HEK293 (cell line): ENCODE results near the gene PTPRF.

Experiments used
- CTCF ChIA-PET: fragments of 350-600 bp; formaldehyde crosslinking; extraction: SDS; loops from one replicate; lab custom pipeline; 2021; ENCODE audit warnings: antibody characterized with exemption; lab: Yijun Ruan, JAX
- POLR2A ChIA-PET: fragments of 300-600 bp; formaldehyde crosslinking; extraction: SDS; loops from one replicate; lab custom pipeline; 2020; ENCODE audit warnings: antibody characterized with exemption, inconsistent platforms; lab: Yijun Ruan, JAX
- H3K27ac ChIP-seq: fragments of 200-500 bp; sonication (Bioruptor generic); 2 replicates; pipeline ENCODE4 v1.5.1; 2014; ENCODE audit warnings: low read depth, low read length, control low read depth, inconsistent platforms; ENCODE audit errors: extremely low read depth
- H3K36me3 ChIP-seq, 2 experiments: fragments of 200-500 bp in 1 of 2; sonication (Bioruptor generic) in 1 of 2; 1 replicate in 1 of 2; 2 replicates in 1 of 2; pipeline ENCODE4 v1.5.1; 2014 to 2017; ENCODE audit warnings: inconsistent platforms in 2 of 2, low read length in 2 of 2; ENCODE audit not compliant: control insufficient read depth in 2 of 2, insufficient read depth in 1 of 2
- H3K4me1 ChIP-seq: fragments of 200-500 bp; sonication (Bioruptor generic); 2 replicates; pipeline ENCODE4 v1.5.1; 2014; ENCODE audit warnings: mild to moderate bottlenecking, low read length, inconsistent platforms; ENCODE audit not compliant: control insufficient read depth, insufficient read depth
- H3K4me3 ChIP-seq: 2 replicates; pipeline ENCODE4 v1.5.1; 2011; ENCODE audit warnings: low read depth, mild to moderate bottlenecking, control low read depth, low read length, moderate library complexity
- H3K9me3 ChIP-seq: fragments of 200-500 bp; sonication (Bioruptor generic); 2 replicates; pipeline ENCODE4 v1.5.1; 2014; ENCODE audit warnings: low read depth, low read length, inconsistent platforms; ENCODE audit not compliant: control insufficient read depth, insufficient read depth
- BCL11A ChIP-seq: fragments of 450-650 bp; formaldehyde crosslinking; IDR thresholded peaks from 2 replicates; pipeline ENCODE4 v1.5.1; 2016; ENCODE audit warnings: low read depth, missing biosample characterization, missing genetic modification characterization
- MZF1 ChIP-seq: fragments of 450-650 bp; formaldehyde crosslinking; IDR thresholded peaks from 2 replicates; pipeline ENCODE4 v1.5.1; 2017; ENCODE audit warnings: missing biosample characterization, missing genetic modification characterization, borderline replicate concordance
- PRDM1 ChIP-seq: fragments of 450-650 bp; formaldehyde crosslinking; IDR thresholded peaks from 2 replicates; pipeline ENCODE4; 2016; ENCODE audit warnings: missing biosample characterization, missing genetic modification characterization
- WT1 ChIP-seq: fragments of 450-650 bp; formaldehyde crosslinking; IDR thresholded peaks from 2 replicates; pipeline ENCODE4 v1.5.1; 2016; ENCODE audit warnings: missing biosample characterization, missing genetic modification characterization
- ZNF132 ChIP-seq: fragments of 450-650 bp; formaldehyde crosslinking; IDR thresholded peaks from 2 replicates; pipeline ENCODE4 v1.5.1; 2017; ENCODE audit warnings: missing biosample characterization, missing genetic modification characterization, borderline replicate concordance
- ZNF311 ChIP-seq: fragments of 450-650 bp; formaldehyde crosslinking; IDR thresholded peaks from 2 replicates; pipeline ENCODE4 v1.5.1; 2017; ENCODE audit warnings: missing biosample characterization, missing genetic modification characterization, borderline replicate concordance
- ZNF354C ChIP-seq: fragments of 450-650 bp; formaldehyde crosslinking; IDR thresholded peaks from 2 replicates; pipeline ENCODE4 v1.5.1; 2016; ENCODE audit warnings: missing biosample characterization, missing genetic modification characterization, low read depth, borderline replicate concordance
- ZNF391 ChIP-seq: fragments of 450-650 bp; formaldehyde crosslinking; IDR thresholded peaks from 2 replicates; pipeline ENCODE4 v1.5.1; 2016; ENCODE audit warnings: low read depth, missing biosample characterization, missing genetic modification characterization, borderline replicate concordance
- ZNF416 ChIP-seq: fragments of 450-650 bp; formaldehyde crosslinking; IDR thresholded peaks from 2 replicates; pipeline ENCODE4 v1.5.1; 2016; ENCODE audit warnings: missing biosample characterization, missing genetic modification characterization
- ZNF530 ChIP-seq: fragments of 450-650 bp; formaldehyde crosslinking; IDR thresholded peaks from 2 replicates; pipeline ENCODE4 v1.5.1; 2016; ENCODE audit warnings: low read depth, missing biosample characterization, missing genetic modification characterization
- ZNF768 ChIP-seq: fragments of 450-650 bp; formaldehyde crosslinking; IDR thresholded peaks from 2 replicates; pipeline ENCODE4 v1.5.1; 2018; ENCODE audit warnings: missing biosample characterization, mild to moderate bottlenecking, missing genetic modification characterization
- ZNF791 ChIP-seq: fragments of 450-650 bp; formaldehyde crosslinking; IDR thresholded peaks from 2 replicates; pipeline ENCODE4 v1.5.1; 2016; ENCODE audit warnings: missing biosample characterization, missing genetic modification characterization
- ZNF837 ChIP-seq: fragments of 450-650 bp; formaldehyde crosslinking; IDR thresholded peaks from 2 replicates; pipeline ENCODE4 v1.5.1; 2016; ENCODE audit warnings: missing biosample characterization, missing genetic modification characterization
- ZSCAN16 ChIP-seq: fragments of 450-650 bp; formaldehyde crosslinking; IDR thresholded peaks from 2 replicates; pipeline ENCODE4 v1.5.1; 2016; ENCODE audit warnings: missing biosample characterization, missing genetic modification characterization
- ZSCAN23 ChIP-seq: fragments of 450-650 bp; formaldehyde crosslinking; IDR thresholded peaks from 2 replicates; pipeline ENCODE4 v1.5.1; 2016; ENCODE audit warnings: missing biosample characterization, missing genetic modification characterization
- TF ChIP-seq, protein P1 (sequence below): fragments of 450-650 bp; formaldehyde crosslinking; IDR thresholded peaks from 2 replicates; pipeline ENCODE4 v1.5.1; 2016; ENCODE audit warnings: missing biosample characterization, missing genetic modification characterization
- TF ChIP-seq, protein P2 (sequence below): fragments of 450-650 bp; formaldehyde crosslinking; IDR thresholded peaks from 2 replicates; pipeline ENCODE4 v1.5.1; 2017; ENCODE audit warnings: missing biosample characterization, missing genetic modification characterization
- TF ChIP-seq, protein P3 (sequence below): fragments of 450-650 bp; formaldehyde crosslinking; IDR thresholded peaks from 2 replicates; pipeline ENCODE4 v1.5.1; 2016; ENCODE audit warnings: missing biosample characterization, missing genetic modification characterization
- TF ChIP-seq, protein P4 (sequence below): fragments of 450-650 bp; formaldehyde crosslinking; conservative IDR thresholded peaks from 2 replicates; pipeline ENCODE4 v1.5.1; 2016; ENCODE audit warnings: low read depth, missing biosample characterization, missing genetic modification characterization
- TF ChIP-seq, protein P5 (sequence below): fragments of 450-650 bp; formaldehyde crosslinking; IDR thresholded peaks from 2 replicates; pipeline ENCODE4 v1.5.1; 2016; ENCODE audit warnings: missing biosample characterization, missing genetic modification characterization

PTPRF gene

DNA sequence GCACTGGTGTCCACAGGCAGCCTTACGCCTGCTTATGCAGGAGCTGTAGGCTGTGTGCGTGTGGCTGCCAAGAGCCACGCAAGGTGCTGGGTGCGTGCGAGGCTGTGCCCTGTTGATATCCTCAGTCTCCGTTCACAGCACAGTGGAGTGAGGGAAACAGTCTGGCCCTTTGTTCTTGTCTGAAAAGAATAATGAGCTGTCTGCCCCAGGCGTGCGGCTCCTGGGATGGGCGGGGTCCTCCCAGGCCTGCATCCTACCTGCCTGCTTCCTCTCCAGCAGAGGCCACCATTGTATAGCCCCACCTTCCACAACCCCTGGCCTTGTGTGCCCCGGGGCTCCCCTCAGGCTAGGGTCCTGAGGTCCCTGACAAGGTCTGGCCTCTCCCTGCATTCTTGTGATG lies 72.3 kb downstream of the PTPRF start:
- H3K27ac ChIP-seq, result no peak overlapping the region
- peaks cover 0 to 100% of the 10 kb centered on the region in 2 experiments; a peak in 1 of 3 replicates for H3K36me3 ChIP-seq
- TF ChIP-seq ZNF132 (tag by site-specific recombination) (no peak), BCL11A (tag by site-specific recombination) (no peak), ZSCAN23 (no peak), ZNF768 (tag by site-specific recombination) (no peak), WT1 (tag by site-specific recombination) (no peak), PRDM1 (tag by site-specific recombination) (no peak), ZSCAN16 (tag by site-specific recombination) (no peak), ZNF791 (tag by site-specific recombination) (no peak), ZNF354C (tag by site-specific recombination) (no peak), ZNF530 (tag by site-specific recombination) (no peak), ZNF416 (no peak), ZNF837 (tag by site-specific recombination) (no peak), MZF1 (tag by site-specific recombination) (no peak), ZNF311 (no peak), ZNF391 (no peak)
- TF ChIP-seq, protein P1, sequence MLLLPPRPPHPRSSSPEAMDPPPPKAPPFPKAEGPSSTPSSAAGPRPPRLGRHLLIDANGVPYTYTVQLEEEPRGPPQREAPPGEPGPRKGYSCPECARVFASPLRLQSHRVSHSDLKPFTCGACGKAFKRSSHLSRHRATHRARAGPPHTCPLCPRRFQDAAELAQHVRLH, result no peak
- TF ChIP-seq, protein P2, sequence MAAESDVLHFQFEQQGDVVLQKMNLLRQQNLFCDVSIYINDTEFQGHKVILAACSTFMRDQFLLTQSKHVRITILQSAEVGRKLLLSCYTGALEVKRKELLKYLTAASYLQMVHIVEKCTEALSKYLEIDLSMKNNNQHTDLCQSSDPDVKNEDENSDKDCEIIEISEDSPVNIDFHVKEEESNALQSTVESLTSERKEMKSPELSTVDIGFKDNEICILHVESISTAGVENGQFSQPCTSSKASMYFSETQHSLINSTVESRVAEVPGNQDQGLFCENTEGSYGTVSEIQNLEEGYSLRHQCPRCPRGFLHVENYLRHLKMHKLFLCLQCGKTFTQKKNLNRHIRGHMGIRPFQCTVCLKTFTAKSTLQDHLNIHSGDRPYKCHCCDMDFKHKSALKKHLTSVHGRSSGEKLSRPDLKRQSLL (tag by site-specific recombination), result no peak
- TF ChIP-seq, protein P3, sequence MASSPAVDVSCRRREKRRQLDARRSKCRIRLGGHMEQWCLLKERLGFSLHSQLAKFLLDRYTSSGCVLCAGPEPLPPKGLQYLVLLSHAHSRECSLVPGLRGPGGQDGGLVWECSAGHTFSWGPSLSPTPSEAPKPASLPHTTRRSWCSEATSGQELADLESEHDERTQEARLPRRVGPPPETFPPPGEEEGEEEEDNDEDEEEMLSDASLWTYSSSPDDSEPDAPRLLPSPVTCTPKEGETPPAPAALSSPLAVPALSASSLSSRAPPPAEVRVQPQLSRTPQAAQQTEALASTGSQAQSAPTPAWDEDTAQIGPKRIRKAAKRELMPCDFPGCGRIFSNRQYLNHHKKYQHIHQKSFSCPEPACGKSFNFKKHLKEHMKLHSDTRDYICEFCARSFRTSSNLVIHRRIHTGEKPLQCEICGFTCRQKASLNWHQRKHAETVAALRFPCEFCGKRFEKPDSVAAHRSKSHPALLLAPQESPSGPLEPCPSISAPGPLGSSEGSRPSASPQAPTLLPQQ (tag by site-specific recombination), result no peak
- TF ChIP-seq, protein P4, sequence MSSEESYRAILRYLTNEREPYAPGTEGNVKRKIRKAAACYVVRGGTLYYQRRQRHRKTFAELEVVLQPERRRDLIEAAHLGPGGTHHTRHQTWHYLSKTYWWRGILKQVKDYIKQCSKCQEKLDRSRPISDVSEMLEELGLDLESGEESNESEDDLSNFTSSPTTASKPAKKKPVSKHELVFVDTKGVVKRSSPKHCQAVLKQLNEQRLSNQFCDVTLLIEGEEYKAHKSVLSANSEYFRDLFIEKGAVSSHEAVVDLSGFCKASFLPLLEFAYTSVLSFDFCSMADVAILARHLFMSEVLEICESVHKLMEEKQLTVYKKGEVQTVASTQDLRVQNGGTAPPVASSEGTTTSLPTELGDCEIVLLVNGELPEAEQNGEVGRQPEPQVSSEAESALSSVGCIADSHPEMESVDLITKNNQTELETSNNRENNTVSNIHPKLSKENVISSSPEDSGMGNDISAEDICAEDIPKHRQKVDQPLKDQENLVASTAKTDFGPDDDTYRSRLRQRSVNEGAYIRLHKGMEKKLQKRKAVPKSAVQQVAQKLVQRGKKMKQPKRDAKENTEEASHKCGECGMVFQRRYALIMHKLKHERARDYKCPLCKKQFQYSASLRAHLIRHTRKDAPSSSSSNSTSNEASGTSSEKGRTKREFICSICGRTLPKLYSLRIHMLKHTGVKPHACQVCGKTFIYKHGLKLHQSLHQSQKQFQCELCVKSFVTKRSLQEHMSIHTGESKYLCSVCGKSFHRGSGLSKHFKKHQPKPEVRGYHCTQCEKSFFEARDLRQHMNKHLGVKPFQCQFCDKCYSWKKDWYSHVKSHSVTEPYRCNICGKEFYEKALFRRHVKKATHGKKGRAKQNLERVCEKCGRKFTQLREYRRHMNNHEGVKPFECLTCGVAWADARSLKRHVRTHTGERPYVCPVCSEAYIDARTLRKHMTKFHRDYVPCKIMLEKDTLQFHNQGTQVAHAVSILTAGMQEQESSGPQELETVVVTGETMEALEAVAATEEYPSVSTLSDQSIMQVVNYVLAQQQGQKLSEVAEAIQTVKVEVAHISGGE (tag by site-specific recombination), result no peak
- TF ChIP-seq, protein P5, sequence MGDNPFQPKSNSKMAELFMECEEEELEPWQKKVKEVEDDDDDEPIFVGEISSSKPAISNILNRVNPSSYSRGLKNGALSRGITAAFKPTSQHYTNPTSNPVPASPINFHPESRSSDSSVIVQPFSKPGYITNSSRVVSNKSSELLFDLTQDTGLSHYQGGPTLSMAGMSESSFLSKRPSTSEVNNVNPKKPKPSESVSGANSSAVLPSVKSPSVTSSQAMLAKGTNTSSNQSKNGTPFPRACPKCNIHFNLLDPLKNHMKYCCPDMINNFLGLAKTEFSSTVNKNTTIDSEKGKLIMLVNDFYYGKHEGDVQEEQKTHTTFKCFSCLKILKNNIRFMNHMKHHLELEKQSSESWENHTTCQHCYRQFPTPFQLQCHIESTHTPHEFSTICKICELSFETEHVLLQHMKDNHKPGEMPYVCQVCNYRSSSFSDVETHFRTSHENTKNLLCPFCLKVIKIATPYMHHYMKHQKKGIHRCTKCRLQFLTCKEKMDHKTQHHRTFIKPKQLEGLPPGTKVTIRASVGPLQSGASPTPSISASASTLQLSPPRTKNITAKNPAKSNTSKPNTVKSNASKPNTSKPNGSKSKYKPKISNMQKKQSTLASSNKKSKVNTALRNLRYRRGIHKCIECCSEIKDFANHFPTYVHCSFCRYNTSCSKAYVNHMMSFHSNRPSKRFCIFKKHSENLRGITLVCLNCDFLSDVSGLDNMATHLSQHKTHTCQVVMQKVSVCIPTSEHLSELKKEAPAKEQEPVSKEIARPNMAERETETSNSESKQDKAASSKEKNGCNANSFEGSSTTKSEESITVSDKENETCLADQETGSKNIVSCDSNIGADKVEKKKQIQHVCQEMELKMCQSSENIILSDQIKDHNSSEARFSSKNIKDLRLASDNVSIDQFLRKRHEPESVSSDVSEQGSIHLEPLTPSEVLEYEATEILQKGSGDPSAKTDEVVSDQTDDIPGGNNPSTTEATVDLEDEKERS, result no peak
- ChIA-PET CTCF (no interaction called here), POLR2A (no interaction called here)
- H3K9me3 ChIP-seq, result no peaks in the 10 kb centered on the region
- H3K4me1 ChIP-seq, result no peaks in the 10 kb centered on the region
- H3K4me3 ChIP-seq, result no peak overlapping the region
